HCEC 1CT (cell line): ENCODE results near the gene EOGT.

ENCODE experiments used
- DNase-seq: peaks from one replicate; pipeline ENCODE4 v3.0.0-alpha.2; 2017

Gene EOGT

DNA sequence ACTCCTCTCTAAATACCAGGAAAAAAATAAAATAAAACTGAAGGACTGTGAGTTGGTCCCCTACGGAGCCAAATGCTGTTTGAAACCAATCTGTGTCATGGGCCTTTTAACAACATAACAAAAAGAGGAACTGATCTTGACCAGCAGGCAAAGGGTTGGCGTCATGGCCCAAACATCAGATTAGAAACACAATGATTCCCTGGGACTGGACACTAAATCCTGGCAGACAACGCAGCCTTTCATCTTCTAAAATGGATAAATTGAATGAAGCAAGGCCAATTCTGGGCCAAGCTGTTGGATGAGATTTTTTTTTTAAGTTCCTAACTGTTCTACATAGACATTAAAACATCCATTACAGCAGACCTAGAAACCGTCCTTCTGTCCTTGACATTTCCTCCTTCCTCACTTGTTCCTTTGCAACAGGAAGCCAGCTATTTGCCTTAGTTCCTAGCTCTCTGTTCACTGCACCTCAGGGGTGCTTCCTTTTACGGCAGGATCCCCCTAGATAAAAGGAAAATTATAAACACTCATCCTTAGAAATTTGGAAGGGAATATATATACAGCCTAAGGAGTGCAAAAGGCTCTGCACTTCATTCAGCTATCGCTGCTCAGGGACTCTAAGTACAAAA lies 59.6 kb downstream of the EOGT start:
- DNase-seq, result no peak

- DNase-seq, result no peak
Measured at GRCh38 chr3:68945225-68945624, 68.3 kb downstream of the EOGT start.

DNA sequence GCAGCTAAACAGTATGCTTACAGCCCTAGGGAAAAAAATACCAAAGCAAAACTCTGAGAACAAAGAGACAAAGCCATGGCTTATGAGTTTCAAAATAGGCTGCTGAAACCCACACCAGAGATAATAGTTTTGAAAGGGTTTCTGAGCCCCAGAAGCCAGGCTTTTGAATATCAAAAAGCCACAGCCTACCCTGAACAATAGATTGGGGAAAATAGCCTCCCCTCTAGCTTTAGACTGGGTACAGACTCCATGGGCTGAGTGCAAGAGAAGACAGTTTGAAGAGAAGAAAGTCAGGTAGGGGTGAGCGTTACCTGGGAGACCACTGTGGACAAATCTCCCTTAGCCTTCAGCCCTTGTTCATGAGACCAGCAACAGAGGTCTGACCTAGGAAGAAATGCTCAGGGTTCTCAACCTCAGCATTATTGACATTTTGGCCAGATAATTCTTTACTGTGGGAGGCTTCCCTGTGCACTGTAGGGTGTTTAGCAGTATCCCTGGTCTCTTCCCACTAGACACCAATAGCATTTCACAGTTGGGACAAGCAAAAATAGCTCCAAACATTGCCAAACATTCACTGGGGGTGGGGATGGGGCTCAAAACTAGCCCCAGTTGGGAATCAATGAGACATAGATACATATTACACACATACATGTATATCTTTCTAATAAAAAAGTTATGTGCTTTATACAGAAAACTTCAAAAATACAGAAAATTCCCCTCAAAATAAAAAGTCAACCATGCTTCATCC lies 69.6 kb downstream of the EOGT start:
- DNase-seq, result no peak

GRCh38 chr3:68941055-68941454 lies 72.4 kb downstream of the EOGT start:
- no peak for DNase-seq

- DNase-seq, result no peak
Measured at GRCh38 chr3:68936856-68937255, 76.6 kb downstream of the EOGT start.

DNA sequence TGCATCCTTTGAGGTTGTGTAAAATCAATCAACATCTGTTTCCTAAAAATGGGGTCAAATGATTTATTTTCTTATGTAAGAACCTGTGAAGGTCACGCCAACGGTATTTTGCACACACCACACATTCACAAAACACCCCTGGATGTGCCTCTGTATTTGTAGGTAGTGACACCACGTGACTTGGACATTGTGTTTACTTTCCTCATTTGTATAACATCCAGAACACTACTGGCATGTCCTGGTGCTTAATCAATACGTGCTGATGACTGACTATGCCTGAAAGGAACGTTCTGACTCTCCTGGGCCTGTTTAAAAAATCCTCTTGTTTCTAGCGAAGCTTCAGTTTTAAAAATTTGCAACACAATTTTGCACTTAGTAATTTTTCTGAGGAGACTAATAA lies 77.7 kb downstream of the EOGT start:
- no peak for DNase-seq

- no peak for DNase-seq
Measured at GRCh38 chr3:68931406-68932149, 81.9 kb downstream of the EOGT start.
